Stimulated activated naive CD8-positive, alpha-beta T cell treated with anti-CD3 and anti-CD28 coated beads, Interleukin-15, amount 100 ng/mL, for 72 hours (primary cell): ENCODE results near the gene PIK3IP1.

Experiments
- ATAC-seq: fragments of 150-1000 bp; cut with Tn5 transposase; 2 replicates; pipeline ENCODE4 v1.10.0; 2021; ENCODE audit warnings: mild to moderate bottlenecking, moderate library complexity
- DNase-seq, 2 donors: peaks; one replicate each; pipeline ENCODE4 v3.0.0; 2021 to 2022
- H3K27ac Mint-ChIP-seq, 2 donors: one replicate each; pipeline ENCODE4 v1.8.0; 2022; ENCODE audit warnings: mild to moderate bottlenecking in 2 of 2, mixed read lengths in 2 of 2, moderate library complexity in 2 of 2
- H3K27me3 Mint-ChIP-seq: one replicate; pipeline ENCODE4 v1.8.0; 2022; ENCODE audit warnings: mixed read lengths
- H3K4me1 Mint-ChIP-seq: one replicate; pipeline ENCODE4 v1.8.0; 2022; ENCODE audit warnings: mild to moderate bottlenecking, mixed read lengths
- H3K4me3 Mint-ChIP-seq, 2 donors: one replicate each; pipeline ENCODE4 v1.8.0; 2022; ENCODE audit warnings: mild to moderate bottlenecking in 2 of 2, mixed read lengths in 2 of 2, moderate library complexity in 1 of 2
- H3K9me3 Mint-ChIP-seq, 2 donors: one replicate each; pipeline ENCODE4 v1.8.0; 2022; ENCODE audit warnings: mixed read lengths in 2 of 2

PIK3IP1 gene

DNA sequence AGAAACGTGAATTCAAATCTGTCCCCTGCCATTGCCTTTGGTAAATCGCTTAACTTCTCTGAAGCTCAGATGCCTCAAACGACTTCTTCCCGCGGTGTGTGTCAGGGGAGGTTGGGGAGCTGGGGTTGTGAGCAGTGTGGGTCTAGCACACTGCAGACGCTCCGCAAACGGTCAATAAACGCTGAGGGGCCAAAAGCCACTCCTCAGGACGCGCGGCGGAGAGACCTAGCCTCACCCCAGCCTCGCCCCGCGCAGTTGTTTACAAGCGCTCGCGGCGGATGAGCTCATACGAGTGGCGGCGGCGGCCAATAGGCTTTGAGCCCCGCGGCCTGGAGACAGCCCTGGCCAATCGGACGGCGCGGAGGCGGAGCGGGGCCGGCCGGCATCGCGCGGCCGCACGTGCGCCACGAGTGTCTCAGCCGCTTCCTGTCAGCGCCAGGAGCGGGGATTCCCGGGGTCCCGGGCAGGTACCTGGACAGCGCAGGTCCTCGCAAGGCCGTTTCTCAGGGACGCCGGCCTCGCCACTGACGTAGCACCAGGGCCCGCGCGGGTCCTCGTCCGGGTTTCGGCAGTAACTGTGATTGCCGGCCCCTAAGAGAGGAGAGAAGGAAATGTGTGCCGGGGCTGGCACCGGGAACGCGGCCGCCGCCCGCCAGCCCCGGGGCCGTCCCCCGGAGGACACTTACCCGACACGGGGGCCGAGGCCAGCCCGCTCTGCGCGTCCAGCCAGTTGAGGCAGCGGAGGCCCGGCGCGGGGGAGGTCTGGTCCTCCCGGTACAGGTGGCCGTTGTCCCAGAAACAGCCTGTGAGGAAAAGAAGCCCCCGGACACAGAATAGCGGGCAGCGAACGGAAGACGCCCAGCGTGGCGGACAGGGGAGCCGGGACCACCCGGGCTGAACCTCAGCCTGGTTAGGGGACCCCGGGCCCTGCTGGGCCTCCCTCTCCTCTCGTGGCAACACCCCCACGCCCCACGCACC lies 1.5 kb downstream of the PIK3IP1 start:
- Mint-ChIP-seq H3K9me3 (no peaks in the 10 kb centered on the region), H3K27ac (peak overlapping the region; percentile 99 to 100), H3K4me3 (peak overlapping the region; percentile 91 to 99), H3K4me1 (peaks cover 71% of the 10 kb centered on the region), H3K27me3 (no peaks in the 10 kb centered on the region)
- ATAC-seq: peak; percentile 87
- DNase-seq: peak; percentile 93

DNA sequence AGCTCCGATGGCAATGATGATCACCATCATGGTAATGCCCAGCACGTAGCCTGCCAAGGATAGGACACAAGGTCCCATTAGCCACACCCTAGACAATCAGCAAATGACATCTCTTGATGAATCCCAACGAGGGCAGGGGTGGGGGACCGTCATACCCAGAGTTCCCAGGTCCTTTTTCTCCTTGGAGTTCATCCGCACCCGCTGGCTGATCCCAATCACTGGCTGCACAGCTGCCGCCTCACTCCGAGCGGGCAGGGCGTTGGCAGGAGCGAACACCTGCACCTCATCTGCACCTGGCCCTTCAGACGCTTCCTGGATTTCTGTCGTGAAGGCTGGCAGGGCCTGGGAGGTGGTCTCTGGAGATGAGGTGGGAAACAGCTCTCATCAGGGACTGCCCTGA lies 2.9 kb downstream of the PIK3IP1 start:
- ATAC-seq (no peak), DNase-seq (no peak)
- Mint-ChIP-seq H3K4me1 (peaks cover 74% of the 10 kb centered on the region), H3K9me3 (no peaks in the 10 kb centered on the region), H3K4me3 (peak overlapping the region; percentile 91 to 99), H3K27ac (peak overlapping the region; percentile 99 to 100), H3K27me3 (no peaks in the 10 kb centered on the region)

DNA sequence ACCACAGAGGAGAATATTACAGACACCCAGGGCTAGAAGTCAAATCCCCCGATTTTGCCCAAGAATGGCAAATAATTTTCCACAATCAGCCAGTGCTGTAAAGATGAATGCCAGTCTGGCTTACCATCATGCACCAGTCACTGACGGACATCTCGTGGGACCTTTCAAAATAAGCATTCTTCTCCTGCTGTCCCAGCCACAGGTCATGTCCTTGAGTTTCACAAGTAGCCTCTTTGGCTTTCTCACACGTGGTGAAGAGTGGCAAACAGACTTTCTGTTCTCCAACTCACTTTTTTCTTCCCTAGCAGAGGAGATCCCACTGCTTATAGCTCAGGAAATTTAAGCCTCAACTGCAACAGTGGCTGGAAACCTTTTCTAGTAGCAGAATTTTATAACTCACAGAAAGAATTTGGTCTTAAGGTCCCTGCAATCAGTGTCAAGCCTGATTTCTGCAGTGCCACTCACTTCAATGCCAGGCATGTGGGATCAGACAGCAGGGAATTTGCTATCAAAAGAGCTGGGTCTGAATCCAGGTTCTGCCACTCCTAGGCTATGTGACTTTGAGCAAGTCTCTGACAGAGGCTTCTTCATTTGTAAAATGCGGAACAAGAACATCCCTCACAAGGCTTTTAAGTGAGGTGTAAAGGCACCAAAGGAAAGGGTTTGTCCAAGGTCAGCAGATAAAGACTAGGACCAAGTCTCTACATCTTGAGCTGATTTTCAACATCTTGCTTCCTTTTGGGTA lies 3.6 kb downstream of the PIK3IP1 start:
- peaks cover 74% of the 10 kb centered on the region for H3K4me1 Mint-ChIP-seq
- H3K27me3 Mint-ChIP-seq: no peaks in the 10 kb centered on the region
- peak overlapping the region; percentile 91 to 99 for H3K4me3 Mint-ChIP-seq
- H3K27ac Mint-ChIP-seq: peak overlapping the region in 1 of 2 donors; percentile 100
- DNase-seq: no peak
- ATAC-seq: no peak
- H3K9me3 Mint-ChIP-seq: no peaks in the 10 kb centered on the region

DNA sequence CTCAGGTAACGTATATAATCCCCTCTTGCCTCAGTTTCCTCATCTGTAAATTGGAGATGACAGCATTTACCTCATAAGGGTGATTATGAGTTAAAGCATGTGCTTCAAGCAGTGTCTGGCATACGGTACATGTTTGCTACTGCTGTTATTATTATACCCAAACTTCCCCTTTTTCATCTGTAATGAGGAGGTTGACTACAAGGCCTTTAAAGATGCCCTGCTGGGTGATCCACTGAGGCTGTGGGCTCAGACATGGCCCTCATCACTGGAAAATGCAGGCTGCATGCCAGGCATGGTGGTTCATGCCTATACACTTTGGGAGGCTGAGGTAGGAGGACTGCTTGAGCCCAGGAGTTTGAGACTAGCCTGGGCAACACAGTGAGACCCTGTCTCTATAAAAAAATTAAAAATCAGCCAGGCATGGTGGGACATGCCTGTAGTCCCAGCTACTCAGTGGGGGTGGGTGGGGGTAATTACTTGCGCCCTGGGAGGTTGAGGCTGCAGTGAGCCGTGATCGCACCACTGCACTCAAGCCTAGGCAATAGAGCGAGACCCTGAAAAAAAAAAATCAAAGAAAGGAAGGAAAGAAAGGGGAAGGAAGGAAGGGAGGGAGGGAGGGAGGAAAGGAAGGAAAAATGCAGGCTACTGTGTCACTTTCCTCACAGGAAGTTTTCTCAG lies 4.3 kb downstream of the PIK3IP1 start:
- no peaks in the 10 kb centered on the region for H3K27me3 Mint-ChIP-seq
- H3K4me1 Mint-ChIP-seq: peaks cover 77% of the 10 kb centered on the region
- no peaks in the 10 kb centered on the region for H3K9me3 Mint-ChIP-seq
- no peak for DNase-seq
- no peak for ATAC-seq
- H3K27ac Mint-ChIP-seq: peak overlapping the region; percentile 74 to 85
- peak overlapping the region; percentile 91 to 99 for H3K4me3 Mint-ChIP-seq

DNA sequence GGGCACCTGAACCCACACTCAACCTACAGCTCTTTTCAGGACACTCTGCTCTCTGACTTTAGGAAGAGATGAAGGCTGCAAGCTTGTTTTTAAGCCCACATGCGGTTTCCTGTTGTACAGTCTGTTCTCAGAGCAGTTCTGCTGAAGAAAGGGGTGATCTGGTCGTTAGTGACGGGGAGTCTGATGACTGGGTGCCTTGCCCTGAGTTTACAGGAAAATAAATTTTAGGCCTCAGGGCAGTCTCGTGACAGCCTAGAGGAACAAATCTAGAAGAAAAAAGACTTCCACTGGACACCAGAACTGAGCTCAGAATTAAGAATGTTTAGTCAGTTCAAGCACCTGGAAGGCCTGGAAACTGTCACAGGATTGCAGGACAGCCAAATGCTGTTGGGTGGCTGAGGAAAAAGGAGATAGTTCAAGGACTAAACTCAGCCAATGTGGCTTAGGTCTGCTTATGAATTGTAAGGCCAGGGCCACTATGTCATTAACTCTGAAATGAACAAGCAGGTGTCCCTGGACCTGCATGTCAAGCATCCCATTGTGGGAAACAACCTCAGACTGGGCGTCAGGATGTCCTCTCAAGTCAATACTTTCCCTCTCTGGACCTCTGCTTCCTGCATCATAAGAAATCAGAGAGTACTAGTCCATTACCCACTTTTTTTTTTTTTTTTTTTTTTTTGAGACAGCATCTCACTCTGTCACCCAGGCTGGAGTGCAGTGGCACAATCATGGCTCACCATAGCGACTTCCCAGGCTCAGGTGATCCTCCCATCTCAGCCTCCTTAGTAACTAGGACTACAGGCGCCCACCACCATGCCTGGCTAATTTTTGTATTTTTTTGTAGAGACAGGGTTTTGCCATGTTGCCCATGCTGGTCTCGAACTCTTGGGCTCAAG lies 5.7 kb downstream of the PIK3IP1 start:
- H3K27me3 Mint-ChIP-seq: no peaks in the 10 kb centered on the region
- H3K27ac Mint-ChIP-seq: peak overlapping the region; percentile 94
- no peaks in the 10 kb centered on the region for H3K9me3 Mint-ChIP-seq
- H3K4me1 Mint-ChIP-seq: peaks cover 85% of the 10 kb centered on the region
- ATAC-seq (peak; percentile 62), DNase-seq (peak; percentile 44 to 55)
- H3K4me3 Mint-ChIP-seq: peak overlapping the region; percentile 62 to 63

DNA sequence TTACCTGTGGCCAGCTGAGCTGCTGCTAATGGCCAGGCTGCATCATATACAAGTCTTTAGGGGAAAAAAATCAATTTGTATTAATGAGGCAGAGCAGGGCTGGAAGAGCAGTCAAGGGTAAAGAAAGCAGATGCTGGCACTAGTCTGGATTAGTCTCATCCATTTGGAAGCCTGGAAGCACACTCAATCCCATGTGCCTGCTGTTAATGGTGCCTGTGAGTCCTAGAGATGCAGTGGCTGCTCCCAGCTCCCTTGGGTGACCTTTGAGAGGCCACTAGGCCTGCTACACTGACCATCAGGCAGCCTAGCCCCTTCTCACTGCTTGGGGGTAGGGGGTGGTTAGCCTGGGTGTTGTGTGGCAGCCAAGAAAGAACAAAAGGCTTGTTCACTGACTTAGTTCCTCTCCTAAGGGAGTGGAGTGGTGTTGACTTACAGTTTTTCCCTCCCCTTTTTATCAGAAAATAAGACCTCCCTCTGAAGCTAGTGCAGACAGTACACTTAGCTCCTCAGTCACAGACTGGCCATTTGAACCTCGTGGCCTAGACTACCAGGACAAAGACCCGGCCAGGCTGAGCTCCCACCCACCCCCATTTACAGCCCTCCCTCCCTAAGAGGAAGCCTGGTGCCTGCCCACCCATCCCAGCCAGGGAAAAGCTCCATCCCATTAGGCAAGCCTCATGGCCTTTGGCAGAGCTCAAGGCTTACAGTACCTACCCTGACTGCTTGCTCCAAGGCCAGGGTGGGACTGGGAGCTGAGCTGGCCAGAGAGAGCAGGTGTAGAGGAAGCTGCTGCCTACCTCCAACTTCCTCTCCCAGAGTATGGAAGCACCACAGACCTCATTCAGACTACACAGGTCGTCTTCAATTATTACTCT lies 7.8 kb downstream of the PIK3IP1 start:
- ATAC-seq (no peak), DNase-seq (no peak)
- Mint-ChIP-seq H3K27me3 (no peaks in the 10 kb centered on the region), H3K27ac (peak overlapping the region; percentile 69 to 74), H3K4me3 (no peak overlapping the region), H3K9me3 (no peaks in the 10 kb centered on the region), H3K4me1 (peaks cover 100% of the 10 kb centered on the region)

DNA sequence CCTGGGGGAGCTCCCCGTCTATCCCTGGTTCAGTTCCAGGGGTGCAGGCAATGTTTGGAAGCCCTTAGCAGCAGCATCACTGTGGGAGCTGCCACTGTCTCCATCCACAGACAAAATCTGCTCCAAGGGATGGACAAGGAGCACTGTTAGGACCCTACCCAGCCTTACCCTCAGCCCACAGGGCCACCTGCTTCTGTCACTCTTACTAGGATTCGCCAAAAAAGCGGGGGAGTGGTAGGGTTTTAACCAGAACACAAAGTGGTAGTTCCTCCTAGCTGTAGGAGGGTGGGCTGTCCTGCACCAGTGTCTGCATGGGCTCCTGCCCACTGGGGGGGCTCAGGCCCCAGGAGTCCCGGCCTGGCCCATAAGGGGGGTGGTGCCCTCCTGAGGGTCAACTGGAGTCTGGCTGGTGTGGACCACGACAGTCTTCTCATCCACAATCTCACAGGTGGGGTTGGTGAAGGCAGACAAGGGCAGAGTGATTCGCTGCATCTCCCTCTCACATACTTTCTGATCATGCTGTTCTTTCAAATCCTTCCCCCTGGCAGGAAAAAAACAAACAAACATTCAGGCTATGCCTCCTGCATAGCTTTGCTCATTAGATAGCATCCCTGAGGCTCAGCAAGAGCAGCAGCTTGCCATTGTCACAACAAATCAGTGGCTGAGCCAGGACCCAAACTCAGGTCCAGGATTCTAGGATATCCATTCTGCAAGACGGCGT lies 9.4 kb downstream of the PIK3IP1 start:
- no peak for DNase-seq
- Mint-ChIP-seq H3K4me3 (no peak overlapping the region), H3K27ac (peak overlapping the region; percentile 11 to 59), H3K4me1 (peaks cover 100% of the 10 kb centered on the region), H3K9me3 (no peaks in the 10 kb centered on the region), H3K27me3 (no peaks in the 10 kb centered on the region)
- no peak for ATAC-seq

DNA sequence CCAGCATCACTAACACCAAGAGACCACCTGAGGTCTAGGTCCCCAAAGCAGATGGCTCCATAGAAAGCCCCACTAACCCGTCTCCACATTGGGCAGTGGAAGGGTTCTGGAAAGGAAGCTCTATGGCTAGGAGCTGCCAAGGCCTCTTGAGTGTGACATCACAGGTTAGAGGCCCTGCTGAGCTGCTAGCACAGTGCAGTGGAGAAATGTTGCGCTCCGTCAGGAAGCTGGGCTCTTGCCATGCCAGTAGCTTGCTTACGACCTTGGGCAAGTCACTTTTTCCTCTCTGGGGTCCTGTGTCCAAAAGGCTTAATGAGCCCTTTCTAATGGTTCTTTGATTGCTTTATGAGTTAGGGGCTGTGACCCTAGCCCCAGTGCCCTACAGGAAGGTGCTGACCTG lies 10.6 kb downstream of the PIK3IP1 start:
- Mint-ChIP-seq H3K4me3 (no peak overlapping the region), H3K4me1 (peaks cover 94% of the 10 kb centered on the region), H3K27me3 (no peaks in the 10 kb centered on the region), H3K27ac (peak overlapping the region in 1 of 2 donors; percentile 74), H3K9me3 (no peaks in the 10 kb centered on the region)
- DNase-seq (no peak), ATAC-seq (no peak)

DNA sequence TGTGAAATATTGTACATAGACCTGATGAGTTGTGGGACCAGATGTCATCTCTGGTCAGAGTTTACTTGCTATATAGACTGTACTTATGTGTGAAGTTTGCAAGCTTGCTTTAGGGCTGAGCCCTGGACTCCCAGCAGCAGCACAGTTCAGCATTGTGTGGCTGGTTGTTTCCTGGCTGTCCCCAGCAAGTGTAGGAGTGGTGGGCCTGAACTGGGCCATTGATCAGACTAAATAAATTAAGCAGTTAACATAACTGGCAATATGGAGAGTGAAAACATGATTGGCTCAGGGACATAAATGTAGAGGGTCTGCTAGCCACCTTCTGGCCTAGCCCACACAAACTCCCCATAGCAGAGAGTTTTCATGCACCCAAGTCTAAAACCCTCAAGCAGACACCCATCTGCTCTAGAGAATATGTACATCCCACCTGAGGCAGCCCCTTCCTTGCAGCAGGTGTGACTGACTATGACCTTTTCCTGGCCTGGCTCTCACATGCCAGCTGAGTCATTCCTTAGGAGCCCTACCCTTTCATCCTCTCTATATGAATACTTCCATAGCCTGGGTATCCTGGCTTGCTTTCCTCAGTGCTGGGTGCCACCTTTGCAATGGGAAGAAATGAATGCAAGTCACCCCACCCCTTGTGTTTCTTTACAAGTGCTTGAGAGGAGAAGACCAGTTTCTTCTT lies 12.3 kb downstream of the PIK3IP1 start:
- H3K4me3 Mint-ChIP-seq: no peak overlapping the region
- no peaks in the 10 kb centered on the region for H3K27me3 Mint-ChIP-seq
- ATAC-seq (no peak), DNase-seq (no peak)
- no peaks in the 10 kb centered on the region for H3K9me3 Mint-ChIP-seq
- H3K4me1 Mint-ChIP-seq: peaks cover 83% of the 10 kb centered on the region
- peak overlapping the region; percentile 10 to 95 for H3K27ac Mint-ChIP-seq

DNA sequence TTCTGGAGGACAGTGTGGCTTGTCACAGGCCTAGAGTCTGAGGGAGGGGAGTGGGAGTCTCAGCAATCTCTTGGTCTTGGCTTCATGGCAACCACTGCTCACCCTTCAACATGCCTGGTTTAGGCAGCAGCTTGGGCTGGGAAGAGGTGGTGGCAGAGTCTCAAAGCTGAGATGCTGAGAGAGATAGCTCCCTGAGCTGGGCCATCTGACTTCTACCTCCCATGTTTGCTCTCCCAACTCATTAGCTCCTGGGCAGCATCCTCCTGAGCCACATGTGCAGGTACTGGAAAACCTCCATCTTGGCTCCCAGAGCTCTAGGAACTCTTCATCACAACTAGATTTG lies 13.0 kb downstream of the PIK3IP1 start:
- peaks cover 80% of the 10 kb centered on the region for H3K4me1 Mint-ChIP-seq
- H3K27ac Mint-ChIP-seq: peak overlapping the region; percentile 94 to 95
- H3K4me3 Mint-ChIP-seq: peak overlapping the region in 1 of 2 donors; percentile 38
- no peaks in the 10 kb centered on the region for H3K9me3 Mint-ChIP-seq
- ATAC-seq: no peak
- H3K27me3 Mint-ChIP-seq: no peaks in the 10 kb centered on the region
- no peak for DNase-seq

DNA sequence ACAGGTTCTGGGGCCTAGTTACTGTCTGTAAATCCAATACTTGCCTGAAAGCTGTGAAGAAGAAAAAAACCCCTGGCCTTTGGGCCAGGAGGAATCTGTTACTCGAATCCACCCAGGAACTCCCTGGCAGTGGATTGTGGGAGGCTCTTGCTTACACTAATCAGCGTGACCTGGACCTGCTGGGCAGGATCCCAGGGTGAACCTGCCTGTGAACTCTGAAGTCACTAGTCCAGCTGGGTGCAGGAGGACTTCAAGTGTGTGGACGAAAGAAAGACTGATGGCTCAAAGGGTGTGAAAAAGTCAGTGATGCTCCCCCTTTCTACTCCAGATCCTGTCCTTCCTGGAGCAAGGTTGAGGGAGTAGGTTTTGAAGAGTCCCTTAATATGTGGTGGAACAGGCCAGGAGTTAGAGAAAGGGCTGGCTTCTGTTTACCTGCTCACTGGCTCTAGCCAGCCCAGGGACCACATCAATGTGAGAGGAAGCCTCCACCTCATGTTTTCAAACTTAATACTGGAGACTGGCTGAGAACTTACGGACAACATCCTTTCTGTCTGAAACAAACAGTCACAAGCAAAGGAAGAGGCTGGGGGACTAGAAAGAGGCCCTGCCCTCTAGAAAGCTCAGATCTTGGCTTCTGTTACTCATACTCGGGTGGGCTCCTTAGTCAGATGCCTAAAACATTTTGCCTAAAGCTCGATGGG lies 13.5 kb downstream of the PIK3IP1 start:
- DNase-seq (no peak), ATAC-seq (peak; percentile 79)
- no peaks in the 10 kb centered on the region for H3K27me3 Mint-ChIP-seq
- peak overlapping the region in 1 of 2 donors; percentile 38 for H3K4me3 Mint-ChIP-seq
- H3K27ac Mint-ChIP-seq: peak overlapping the region; percentile 94 to 95
- no peaks in the 10 kb centered on the region for H3K9me3 Mint-ChIP-seq
- H3K4me1 Mint-ChIP-seq: peaks cover 75% of the 10 kb centered on the region

DNA sequence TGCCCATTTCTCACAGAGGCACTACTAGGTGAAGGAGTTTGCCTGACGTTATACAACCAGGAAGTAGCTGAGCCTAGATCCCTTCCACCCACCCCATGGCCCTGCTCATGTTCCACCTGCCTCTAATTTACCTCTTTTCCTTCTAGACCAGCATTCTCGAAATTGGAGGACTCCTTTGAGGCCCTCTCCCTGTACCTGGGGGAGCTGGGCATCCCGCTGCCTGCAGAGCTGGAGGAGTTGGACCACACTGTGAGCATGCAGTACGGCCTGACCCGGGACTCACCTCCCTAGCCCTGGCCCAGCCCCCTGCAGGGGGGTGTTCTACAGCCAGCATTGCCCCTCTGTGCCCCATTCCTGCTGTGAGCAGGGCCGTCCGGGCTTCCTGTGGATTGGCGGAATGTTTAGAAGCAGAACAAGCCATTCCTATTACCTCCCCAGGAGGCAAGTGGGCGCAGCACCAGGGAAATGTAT lies 14.1 kb downstream of the PIK3IP1 start:
- ATAC-seq (no peak), DNase-seq (no peak)
- H3K4me3 Mint-ChIP-seq: peak overlapping the region in 1 of 2 donors; percentile 10

More for the DNA sequence above, 14.1 kb downstream of the PIK3IP1 start:
- Mint-ChIP-seq H3K27ac (peak overlapping the region; percentile 94 to 95), H3K27me3 (no peaks in the 10 kb centered on the region), H3K9me3 (no peaks in the 10 kb centered on the region), H3K4me1 (peaks cover 72% of the 10 kb centered on the region)
